GDM1 (cell line): ENCODE measurements around the gene SEMA4B.
"Not testable (repeated sequence)": the region's sequence is repeated elsewhere in the genome, so short reads cannot be mapped to it uniquely, and the experiment has no call there.

Experiments used
- DNase-seq: peaks from one replicate; lab custom pipeline; 2025; lab: John Stamatoyannopoulos, UW

Gene SEMA4B, protein sequence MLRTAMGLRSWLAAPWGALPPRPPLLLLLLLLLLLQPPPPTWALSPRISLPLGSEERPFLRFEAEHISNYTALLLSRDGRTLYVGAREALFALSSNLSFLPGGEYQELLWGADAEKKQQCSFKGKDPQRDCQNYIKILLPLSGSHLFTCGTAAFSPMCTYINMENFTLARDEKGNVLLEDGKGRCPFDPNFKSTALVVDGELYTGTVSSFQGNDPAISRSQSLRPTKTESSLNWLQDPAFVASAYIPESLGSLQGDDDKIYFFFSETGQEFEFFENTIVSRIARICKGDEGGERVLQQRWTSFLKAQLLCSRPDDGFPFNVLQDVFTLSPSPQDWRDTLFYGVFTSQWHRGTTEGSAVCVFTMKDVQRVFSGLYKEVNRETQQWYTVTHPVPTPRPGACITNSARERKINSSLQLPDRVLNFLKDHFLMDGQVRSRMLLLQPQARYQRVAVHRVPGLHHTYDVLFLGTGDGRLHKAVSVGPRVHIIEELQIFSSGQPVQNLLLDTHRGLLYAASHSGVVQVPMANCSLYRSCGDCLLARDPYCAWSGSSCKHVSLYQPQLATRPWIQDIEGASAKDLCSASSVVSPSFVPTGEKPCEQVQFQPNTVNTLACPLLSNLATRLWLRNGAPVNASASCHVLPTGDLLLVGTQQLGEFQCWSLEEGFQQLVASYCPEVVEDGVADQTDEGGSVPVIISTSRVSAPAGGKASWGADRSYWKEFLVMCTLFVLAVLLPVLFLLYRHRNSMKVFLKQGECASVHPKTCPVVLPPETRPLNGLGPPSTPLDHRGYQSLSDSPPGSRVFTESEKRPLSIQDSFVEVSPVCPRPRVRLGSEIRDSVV

GRCh38 chr15:90201130-90201943 lies at the start of gene SEMA4B:
Gene SEMA4B (plus strand): TSS chr15:90201330. CDS start chr15:90201579, 249 bp downstream.
- peak; percentile 73 for DNase-seq

DNA sequence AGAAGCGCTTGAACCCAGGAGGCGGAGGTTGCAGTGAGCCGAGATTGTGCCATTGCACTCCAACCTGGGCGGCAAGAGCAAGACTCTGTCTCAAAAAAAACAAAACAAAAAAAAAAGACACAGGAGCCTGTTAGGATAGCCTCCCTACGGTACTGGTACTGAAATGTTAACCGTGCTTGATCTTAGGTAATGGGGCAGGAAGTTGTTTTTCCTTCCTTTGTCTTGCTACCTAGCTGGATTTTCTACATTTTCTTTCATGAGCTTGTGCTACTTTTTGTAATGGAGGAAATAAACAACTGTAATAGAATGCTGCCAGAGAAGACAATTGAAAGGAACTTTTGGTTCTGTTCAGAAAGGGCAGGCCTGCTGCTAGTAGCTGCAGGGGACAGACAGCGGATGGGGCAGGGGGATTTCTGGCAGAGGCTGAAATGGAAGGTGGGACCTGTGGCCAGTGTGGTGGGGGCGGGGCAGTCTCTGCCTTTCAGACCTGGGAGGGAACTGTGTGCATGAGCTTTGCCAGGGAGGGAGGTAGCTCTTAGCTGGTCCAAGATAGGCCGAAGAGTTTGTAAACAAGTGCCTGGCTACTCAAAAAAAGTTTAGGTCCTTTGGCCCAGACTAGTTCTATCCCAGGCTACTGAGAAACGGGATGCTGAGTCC lies 49.0 kb upstream of the SEMA4B start:
- no peak for DNase-seq

- no peak for DNase-seq
These were observed 47.5 kb upstream of the SEMA4B start for GRCh38 chr15:90153658-90154057.

DNA sequence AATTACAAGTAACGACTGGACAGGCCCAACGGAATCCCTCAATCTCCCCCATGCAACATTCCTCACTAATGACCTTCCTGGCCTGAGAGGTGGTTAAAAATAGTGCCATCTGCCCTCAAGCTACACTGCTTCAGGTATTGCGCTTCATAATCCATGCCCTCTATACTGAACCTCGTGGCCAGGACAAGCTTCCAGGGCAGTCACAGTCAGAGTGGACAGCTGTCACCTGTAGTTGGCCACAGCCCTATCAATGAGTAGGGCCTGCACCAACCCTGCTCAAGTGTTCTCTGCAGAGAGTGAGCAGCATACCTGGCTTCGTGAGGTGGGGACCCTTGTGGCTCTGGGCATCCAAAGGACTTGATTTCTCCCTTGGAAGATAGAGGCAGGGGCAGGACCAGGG lies 46.9 kb upstream of the SEMA4B start:
- no peak for DNase-seq

- no peak for DNase-seq
These were observed 46.1 kb upstream of the SEMA4B start for GRCh38 chr15:90154861-90155626.

DNA sequence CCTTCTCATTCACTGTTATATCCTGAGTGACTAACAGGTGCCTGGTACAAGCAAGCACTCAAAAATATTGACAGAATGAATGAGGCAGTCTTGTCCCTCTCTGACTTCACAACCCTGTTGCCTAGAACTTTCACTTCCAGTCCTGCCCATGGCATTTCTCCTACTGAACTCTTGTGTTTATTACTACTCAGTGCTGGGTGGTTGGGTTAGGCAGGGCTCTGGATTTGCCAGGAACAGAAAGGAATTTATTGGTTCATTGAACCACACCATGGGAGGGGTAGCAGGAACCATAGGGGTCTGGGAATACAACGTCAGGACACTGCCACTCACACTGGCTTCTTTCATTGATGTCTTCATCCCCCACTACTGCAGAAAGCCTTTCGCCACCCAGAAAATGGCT lies 41.9 kb upstream of the SEMA4B start:
- no peak for DNase-seq

DNA sequence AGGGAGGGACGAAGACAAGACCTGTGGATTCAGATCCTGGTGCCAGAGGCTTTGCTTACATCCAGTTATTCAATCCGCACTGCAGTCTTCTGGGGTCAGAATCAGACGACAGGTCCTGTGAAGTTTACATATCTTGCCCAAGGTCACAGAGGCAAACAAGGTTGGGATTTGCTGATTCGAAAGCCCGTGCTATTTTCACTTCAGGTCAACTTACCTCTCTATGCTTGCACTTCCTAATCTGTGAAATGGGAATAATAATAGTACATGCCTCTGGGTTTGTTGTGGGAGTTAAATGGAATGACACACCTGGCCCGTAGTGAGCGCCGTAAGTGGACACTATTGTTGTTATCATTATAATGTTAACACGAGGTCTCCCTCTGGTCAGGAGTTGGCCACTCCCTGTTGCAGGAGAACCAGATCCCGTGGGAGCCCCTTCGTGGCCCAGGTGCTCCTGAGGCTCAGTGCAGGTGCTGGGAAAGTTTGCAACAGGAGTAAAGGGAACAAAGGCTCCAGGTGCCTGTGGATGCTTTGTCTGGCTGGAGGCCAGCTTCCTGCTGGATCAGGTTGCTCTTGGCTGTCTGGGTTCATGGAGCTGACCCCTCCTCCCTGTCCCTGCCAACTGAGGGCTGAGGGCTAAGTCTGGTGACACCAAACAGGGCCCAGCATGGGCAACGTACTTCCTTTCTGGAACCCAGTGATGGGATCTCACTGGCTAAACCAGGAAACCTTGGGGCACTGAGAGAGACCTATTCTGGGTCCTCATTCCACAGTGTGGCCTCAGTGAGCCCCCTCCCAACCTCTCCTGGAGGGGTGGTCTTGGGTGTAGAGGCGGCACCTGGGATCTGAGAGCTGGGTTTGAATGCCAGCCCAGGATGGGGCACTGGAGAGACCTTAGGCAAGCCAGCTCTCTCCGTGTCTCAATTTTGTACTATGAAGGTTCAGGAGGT lies 40.1 kb upstream of the SEMA4B start:
- DNase-seq: no peak

DNA sequence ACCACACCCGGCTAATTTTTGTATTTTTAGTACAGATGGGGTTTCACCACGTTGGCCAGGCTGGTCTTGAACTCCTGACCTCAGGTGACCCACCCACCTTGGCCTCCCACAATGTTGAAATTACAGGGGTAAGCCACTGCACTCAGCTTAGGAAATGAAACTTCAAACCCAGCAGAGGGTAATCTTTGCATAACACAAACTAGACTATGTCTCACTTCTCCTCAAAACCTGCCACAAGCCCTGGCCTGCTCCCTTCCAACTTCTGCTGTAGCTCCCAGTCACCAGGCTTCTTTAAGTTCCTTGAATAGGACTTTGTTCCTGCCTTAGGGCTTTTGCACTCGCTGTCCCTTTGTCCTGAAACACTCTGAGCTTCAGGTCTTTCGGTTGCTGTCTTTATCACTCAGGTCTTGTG lies 39.2 kb upstream of the SEMA4B start:
- no peak for DNase-seq

GRCh38 chr15:90162956-90163355 lies 38.2 kb upstream of the SEMA4B start:
- no peak for DNase-seq

GRCh38 chr15:90164239-90164638 lies 36.9 kb upstream of the SEMA4B start:
- not testable (repeated sequence) for DNase-seq

GRCh38 chr15:90165157-90165556 lies 36.0 kb upstream of the SEMA4B start:
- DNase-seq: no peak

- DNase-seq: peak; percentile 16
These were observed 35.3 kb upstream of the SEMA4B start for GRCh38 chr15:90165659-90166489.

GRCh38 chr15:90167121-90167520 lies 34.0 kb upstream of the SEMA4B start:
- DNase-seq: no peak

DNA sequence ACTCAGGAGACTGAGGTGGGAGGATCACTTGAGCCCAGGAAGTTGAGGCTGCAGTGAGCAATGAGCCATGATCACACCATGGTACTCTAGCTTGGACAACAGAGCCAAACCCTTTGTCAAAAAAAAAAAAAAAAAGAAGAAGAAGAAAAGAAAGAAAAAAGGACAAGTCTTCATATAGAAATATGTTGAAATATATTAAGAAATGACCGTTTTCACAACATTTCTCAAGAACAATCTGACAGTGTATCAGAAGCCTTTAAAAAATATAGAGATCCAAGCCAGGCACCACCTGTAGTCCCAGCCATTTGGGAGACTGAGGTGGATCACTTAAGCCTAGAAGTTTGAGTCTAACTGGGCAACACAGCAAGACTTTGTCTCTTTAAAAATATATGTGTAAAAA lies 29.5 kb upstream of the SEMA4B start:
- DNase-seq: no peak

GRCh38 chr15:90173372-90173771 lies 27.8 kb upstream of the SEMA4B start:
- no peak for DNase-seq

- DNase-seq: no peak
These were observed 26.8 kb upstream of the SEMA4B start for GRCh38 chr15:90174140-90174875.

DNA sequence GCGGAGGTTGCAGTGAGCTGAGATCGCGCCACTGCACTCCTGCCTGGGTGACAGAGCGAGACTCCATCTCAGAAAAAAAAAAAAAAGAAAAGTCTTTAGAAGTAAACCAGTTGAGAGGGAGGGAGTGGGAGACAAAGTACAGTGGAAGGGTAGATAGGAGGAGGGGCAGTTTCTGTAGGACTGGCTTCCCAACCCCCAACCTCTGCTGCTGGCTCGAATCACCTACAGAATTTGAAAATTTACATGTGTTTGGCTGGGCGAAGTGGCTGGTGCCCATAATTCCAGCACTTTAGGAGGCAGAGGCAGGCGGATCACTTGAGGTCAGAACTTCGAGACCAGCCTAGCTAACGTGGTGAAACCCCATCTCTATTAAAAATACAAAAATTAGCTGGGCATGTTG lies 24.1 kb upstream of the SEMA4B start:
- DNase-seq: no peak
